ENCODE data around the gene IL22RA2.

IL22RA2 gene

GRCh38 chr6:137095651-137096238, 77.7 kb downstream of the IL22RA2 start:
- Histone ChIP-seq H3K4me1 (ENCODE audit: insufficient read depth, low read length) (peaks cover 5% of the 10 kb centered on the region; the same call in 1 of the 2 replicates), H3K36me3 (ENCODE audit: insufficient read depth, low read length) (no peaks in the 10 kb centered on the region), H3K9ac (ENCODE audit: low read depth, low read length) (no peak overlapping the region), H3K9me3 (ENCODE audit: control insufficient read depth, insufficient read depth, low read length) (no peaks in the 10 kb centered on the region)

GRCh38 chr6:137095093-137095492, 78.4 kb downstream of the IL22RA2 start:
- H3K9ac ChIP-seq (ENCODE audit: low read depth, low read length) = no peak overlapping the region
- no peaks in the 10 kb centered on the region for H3K9me3 ChIP-seq (ENCODE audit: control insufficient read depth, insufficient read depth, low read length)
- H3K36me3 ChIP-seq (ENCODE audit: insufficient read depth, low read length) = no peaks in the 10 kb centered on the region
- H3K4me1 ChIP-seq (ENCODE audit: insufficient read depth, low read length) = peaks cover 5% of the 10 kb centered on the region; the same call in 1 of the 2 replicates

GRCh38 chr6:137094411-137095008, 78.9 kb downstream of the IL22RA2 start:
- no peaks in the 10 kb centered on the region for H3K36me3 ChIP-seq (ENCODE audit: insufficient read depth, low read length)
- no peak overlapping the region for H3K9ac ChIP-seq (ENCODE audit: low read depth, low read length)
- no peaks in the 10 kb centered on the region for H3K9me3 ChIP-seq (ENCODE audit: control insufficient read depth, insufficient read depth, low read length)
- peaks cover 5% of the 10 kb centered on the region; the same call in 1 of the 2 replicates for H3K4me1 ChIP-seq (ENCODE audit: insufficient read depth, low read length)

All from ES-I3 (cell line).